ENCODE data around the gene NCAPD2.

DNA sequence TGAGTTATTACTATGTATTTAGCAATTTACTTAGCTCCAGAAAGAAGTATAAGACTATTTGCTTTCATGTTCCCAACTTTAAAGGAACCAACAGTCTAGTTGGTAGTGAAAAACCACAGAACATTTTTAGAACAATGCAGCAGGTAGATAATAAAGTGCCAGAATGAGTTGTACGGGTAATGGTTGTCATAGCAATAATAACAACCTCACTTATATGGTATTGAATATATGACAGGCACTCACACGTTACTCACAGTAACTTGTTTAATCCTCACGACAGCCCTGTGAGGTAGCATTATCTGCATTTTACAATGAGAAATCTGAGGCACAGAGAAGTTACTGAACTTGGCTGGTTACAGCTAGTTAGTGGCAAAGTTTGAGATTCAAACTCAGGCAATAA, 29.8 kb downstream of the NCAPD2 start:
- TF ChIP-seq, protein P1, sequence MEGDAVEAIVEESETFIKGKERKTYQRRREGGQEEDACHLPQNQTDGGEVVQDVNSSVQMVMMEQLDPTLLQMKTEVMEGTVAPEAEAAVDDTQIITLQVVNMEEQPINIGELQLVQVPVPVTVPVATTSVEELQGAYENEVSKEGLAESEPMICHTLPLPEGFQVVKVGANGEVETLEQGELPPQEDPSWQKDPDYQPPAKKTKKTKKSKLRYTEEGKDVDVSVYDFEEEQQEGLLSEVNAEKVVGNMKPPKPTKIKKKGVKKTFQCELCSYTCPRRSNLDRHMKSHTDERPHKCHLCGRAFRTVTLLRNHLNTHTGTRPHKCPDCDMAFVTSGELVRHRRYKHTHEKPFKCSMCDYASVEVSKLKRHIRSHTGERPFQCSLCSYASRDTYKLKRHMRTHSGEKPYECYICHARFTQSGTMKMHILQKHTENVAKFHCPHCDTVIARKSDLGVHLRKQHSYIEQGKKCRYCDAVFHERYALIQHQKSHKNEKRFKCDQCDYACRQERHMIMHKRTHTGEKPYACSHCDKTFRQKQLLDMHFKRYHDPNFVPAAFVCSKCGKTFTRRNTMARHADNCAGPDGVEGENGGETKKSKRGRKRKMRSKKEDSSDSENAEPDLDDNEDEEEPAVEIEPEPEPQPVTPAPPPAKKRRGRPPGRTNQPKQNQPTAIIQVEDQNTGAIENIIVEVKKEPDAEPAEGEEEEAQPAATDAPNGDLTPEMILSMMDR (IDR thresholded peaks at IDR 0.05): no peak
- no peak for TF ChIP-seq POLR2A (IDR thresholded peaks at IDR 0.05)
